ENCODE data around the gene AMIGO2.

The AMIGO2 gene

GRCh38 chr12:47080725-47081502, 1.2 kb upstream of the AMIGO2 start:
- TF ChIP-seq CTCF (IDR thresholded peaks at IDR 0.05; ENCODE audit: insufficient read depth, low read length, poor library complexity, severe bottlenecking) (no peak), EZH2phosphoT487 (conservative IDR thresholded peaks at IDR 0.05; ENCODE audit: low read length) (no peak)
- peak overlapping the region; percentile 54 for H3K4me3 ChIP-seq (ENCODE audit: insufficient read depth, low read length, poor library complexity, severe bottlenecking)
- peak overlapping the region; percentile 60 for H2AFZ ChIP-seq (ENCODE audit: low read depth, low read length, severe bottlenecking)
- H3K4me2 ChIP-seq (ENCODE audit: low read depth, low read length, poor library complexity, severe bottlenecking), result peak overlapping the region; percentile 96
- peak overlapping the region; percentile 52 for H3K9ac ChIP-seq (ENCODE audit: low read length)
- no peaks in the 10 kb centered on the region for H3K27me3 ChIP-seq (ENCODE audit: low read length)
- no peaks in the 10 kb centered on the region for H3K36me3 ChIP-seq (ENCODE audit: low read length)
- H3K9me2 ChIP-seq (replicated peaks; ENCODE audit: insufficient read depth, low read length), result no peaks in the 10 kb centered on the region
- H3K79me2 ChIP-seq (ENCODE audit: insufficient read depth, low read length), result no peaks in the 10 kb centered on the region
- peak overlapping the region; percentile 25; the same call in 1 of the 2 replicates for H3K27ac ChIP-seq (ENCODE audit: low read depth, low read length)
- H3K9me3 ChIP-seq (ENCODE audit: insufficient read depth, low read length), result no peaks in the 10 kb centered on the region
- peaks cover 19% of the 10 kb centered on the region for H3F3A ChIP-seq (ENCODE audit: insufficient read depth)
- no peaks in the 10 kb centered on the region for H4K20me1 ChIP-seq (ENCODE audit: low read depth, low read length)

- Histone ChIP-seq H3K4me2 (ENCODE audit: low read depth, low read length, poor library complexity, severe bottlenecking) (peak overlapping the region; percentile 96), H3K9ac (ENCODE audit: low read length) (peak overlapping the region; percentile 52)
Observed at GRCh38 chr12:47079981-47080724, 394 bp upstream of the AMIGO2 start.

GRCh38 chr12:47078733-47079467, 859 bp downstream of the AMIGO2 start:
- no peak overlapping the region for H3K27ac ChIP-seq (ENCODE audit: low read depth, low read length)
- peak overlapping the region; percentile 54 for H3K4me3 ChIP-seq (ENCODE audit: insufficient read depth, low read length, poor library complexity, severe bottlenecking)
- H3F3A ChIP-seq (ENCODE audit: insufficient read depth), result peaks cover 19% of the 10 kb centered on the region
- no peaks in the 10 kb centered on the region for H3K9me2 ChIP-seq (replicated peaks; ENCODE audit: insufficient read depth, low read length)
- H2AFZ ChIP-seq (ENCODE audit: low read depth, low read length, severe bottlenecking), result peak overlapping the region; percentile 80
- H3K79me2 ChIP-seq (ENCODE audit: insufficient read depth, low read length), result no peaks in the 10 kb centered on the region
- H3K9ac ChIP-seq (ENCODE audit: low read length), result peak overlapping the region; percentile 52
- TF ChIP-seq EZH2phosphoT487 (conservative IDR thresholded peaks at IDR 0.05; ENCODE audit: low read length) (no peak), CTCF (IDR thresholded peaks at IDR 0.05; ENCODE audit: insufficient read depth, low read length, poor library complexity, severe bottlenecking) (no peak)
- H3K9me3 ChIP-seq (ENCODE audit: insufficient read depth, low read length), result no peaks in the 10 kb centered on the region
- peak overlapping the region; percentile 96 for H3K4me2 ChIP-seq (ENCODE audit: low read depth, low read length, poor library complexity, severe bottlenecking)
- H3K36me3 ChIP-seq (ENCODE audit: low read length), result no peaks in the 10 kb centered on the region
- no peaks in the 10 kb centered on the region for H4K20me1 ChIP-seq (ENCODE audit: low read depth, low read length)
- no peaks in the 10 kb centered on the region for H3K27me3 ChIP-seq (ENCODE audit: low read length)

More at GRCh38 chr12:47079981-47080724, 394 bp upstream of the AMIGO2 start:
- H3K36me3 ChIP-seq (ENCODE audit: low read length), result no peaks in the 10 kb centered on the region
- H3K4me3 ChIP-seq (ENCODE audit: insufficient read depth, low read length, poor library complexity, severe bottlenecking), result peak overlapping the region; percentile 54
- no peak for TF ChIP-seq CTCF (IDR thresholded peaks at IDR 0.05; ENCODE audit: insufficient read depth, low read length, poor library complexity, severe bottlenecking)
- no peak for TF ChIP-seq EZH2phosphoT487 (conservative IDR thresholded peaks at IDR 0.05; ENCODE audit: low read length)
- H3K9me3 ChIP-seq (ENCODE audit: insufficient read depth, low read length), result no peaks in the 10 kb centered on the region
- no peaks in the 10 kb centered on the region for H3K27me3 ChIP-seq (ENCODE audit: low read length)
- no peaks in the 10 kb centered on the region for H4K20me1 ChIP-seq (ENCODE audit: low read depth, low read length)
- H3K79me2 ChIP-seq (ENCODE audit: insufficient read depth, low read length), result no peaks in the 10 kb centered on the region
- H2AFZ ChIP-seq (ENCODE audit: low read depth, low read length, severe bottlenecking), result peak overlapping the region; percentile 60
- H3K9me2 ChIP-seq (replicated peaks; ENCODE audit: insufficient read depth, low read length), result no peaks in the 10 kb centered on the region
- H3F3A ChIP-seq (ENCODE audit: insufficient read depth), result peaks cover 19% of the 10 kb centered on the region
- H3K27ac ChIP-seq (ENCODE audit: low read depth, low read length), result peak overlapping the region; percentile 25; the same call in 1 of the 2 replicates
